ENCODE measurements around the gene CPNE8. TPM values are rescaled to one million over a fixed set of nuclear protein-coding genes. Genes with fewer than 3 reads are reported as not detected.

CPNE8 gene
- total RNA-seq, 1 experiment from 2014 or later, result not detected

GRCh38 chr12:38878986-38879385 lies 26.4 kb downstream of the CPNE8 start:
- DNase-seq, result no peak
- Histone ChIP-seq H3K27me3 (ENCODE audit: low read length) (no peaks in the 10 kb centered on the region), H3K4me2 (ENCODE audit: low read depth, low read length, poor library complexity, severe bottlenecking) (no peak overlapping the region), H3K36me3 (ENCODE audit: insufficient read depth, low read length) (no peaks in the 10 kb centered on the region), H3K79me2 (ENCODE audit: low read length) (no peaks in the 10 kb centered on the region), H3K4me3 (ENCODE audit: low read length) (no peak overlapping the region), H3K4me1 (ENCODE audit: low read length) (no peaks in the 10 kb centered on the region), H3K27ac (ENCODE audit: low read length) (no peak overlapping the region), H3K9ac (ENCODE audit: low read length) (no peak overlapping the region), H3K9me2 (replicated peaks; ENCODE audit: insufficient read depth, low read length) (no peaks in the 10 kb centered on the region), H2AFZ (ENCODE audit: low read length) (no peak overlapping the region), H4K20me1 (ENCODE audit: insufficient read depth, low read depth, low read length) (no peaks in the 10 kb centered on the region), H3K9me3 (ENCODE audit: low read length) (no peaks in the 10 kb centered on the region; the same call in 1 of the 2 replicates)

GRCh38 chr12:38878333-38878705 lies 27.1 kb downstream of the CPNE8 start:
- no peaks in the 10 kb centered on the region for H3K36me3 ChIP-seq (ENCODE audit: insufficient read depth, low read length)
- no peak overlapping the region for H3K4me3 ChIP-seq (ENCODE audit: low read length)
- H3K4me2 ChIP-seq (ENCODE audit: low read depth, low read length, poor library complexity, severe bottlenecking), result no peak overlapping the region
- no peak overlapping the region for H2AFZ ChIP-seq (ENCODE audit: low read length)
- H3K9ac ChIP-seq (ENCODE audit: low read length), result no peak overlapping the region
- no peaks in the 10 kb centered on the region for H4K20me1 ChIP-seq (ENCODE audit: insufficient read depth, low read depth, low read length)
- H3K9me3 ChIP-seq (ENCODE audit: low read length), result no peaks in the 10 kb centered on the region; the same call in 1 of the 2 replicates
- DNase-seq, result no peak
- H3K27ac ChIP-seq (ENCODE audit: low read length), result no peak overlapping the region
- no peaks in the 10 kb centered on the region for H3K79me2 ChIP-seq (ENCODE audit: low read length)
- H3K27me3 ChIP-seq (ENCODE audit: low read length), result no peaks in the 10 kb centered on the region
- no peaks in the 10 kb centered on the region for H3K4me1 ChIP-seq (ENCODE audit: low read length)
- no peaks in the 10 kb centered on the region for H3K9me2 ChIP-seq (replicated peaks; ENCODE audit: insufficient read depth, low read length)

- no peak overlapping the region for H3K27ac ChIP-seq (ENCODE audit: low read length)
- peaks cover 5% of the 10 kb centered on the region; the same call in 1 of the 2 replicates for H3K9me3 ChIP-seq (ENCODE audit: low read length)
- H2AFZ ChIP-seq (ENCODE audit: low read length), result no peak overlapping the region
- no peaks in the 10 kb centered on the region for H3K9me2 ChIP-seq (replicated peaks; ENCODE audit: insufficient read depth, low read length)
- H3K27me3 ChIP-seq (ENCODE audit: low read length), result no peaks in the 10 kb centered on the region
- H3K9ac ChIP-seq (ENCODE audit: low read length), result no peak overlapping the region
- no peaks in the 10 kb centered on the region for H3K4me1 ChIP-seq (ENCODE audit: low read length)
- no peaks in the 10 kb centered on the region for H4K20me1 ChIP-seq (ENCODE audit: insufficient read depth, low read depth, low read length)
- no peak for DNase-seq
- no peaks in the 10 kb centered on the region for H3K79me2 ChIP-seq (ENCODE audit: low read length)
- no peak overlapping the region for H3K4me2 ChIP-seq (ENCODE audit: low read depth, low read length, poor library complexity, severe bottlenecking)
- H3K36me3 ChIP-seq (ENCODE audit: insufficient read depth, low read length), result no peaks in the 10 kb centered on the region
- H3K4me3 ChIP-seq (ENCODE audit: low read length), result no peak overlapping the region
These were observed 29.7 kb downstream of the CPNE8 start for GRCh38 chr12:38875586-38876228.

GRCh38 chr12:38872561-38872960 lies 32.8 kb downstream of the CPNE8 start:
- Histone ChIP-seq H3K4me3 (ENCODE audit: low read length) (no peak overlapping the region), H3K27me3 (ENCODE audit: low read length) (no peaks in the 10 kb centered on the region), H3K36me3 (ENCODE audit: insufficient read depth, low read length) (no peaks in the 10 kb centered on the region), H3K9me2 (replicated peaks; ENCODE audit: insufficient read depth, low read length) (no peaks in the 10 kb centered on the region), H3K4me2 (ENCODE audit: low read depth, low read length, poor library complexity, severe bottlenecking) (no peak overlapping the region), H3K27ac (ENCODE audit: low read length) (no peak overlapping the region), H3K9me3 (ENCODE audit: low read length) (peaks cover 10% of the 10 kb centered on the region; the same call in 1 of the 2 replicates), H3K79me2 (ENCODE audit: low read length) (no peaks in the 10 kb centered on the region), H2AFZ (ENCODE audit: low read length) (no peak overlapping the region), H4K20me1 (ENCODE audit: insufficient read depth, low read depth, low read length) (no peaks in the 10 kb centered on the region), H3K9ac (ENCODE audit: low read length) (no peak overlapping the region), H3K4me1 (ENCODE audit: low read length) (no peaks in the 10 kb centered on the region)
- DNase-seq, result no peak

DNA sequence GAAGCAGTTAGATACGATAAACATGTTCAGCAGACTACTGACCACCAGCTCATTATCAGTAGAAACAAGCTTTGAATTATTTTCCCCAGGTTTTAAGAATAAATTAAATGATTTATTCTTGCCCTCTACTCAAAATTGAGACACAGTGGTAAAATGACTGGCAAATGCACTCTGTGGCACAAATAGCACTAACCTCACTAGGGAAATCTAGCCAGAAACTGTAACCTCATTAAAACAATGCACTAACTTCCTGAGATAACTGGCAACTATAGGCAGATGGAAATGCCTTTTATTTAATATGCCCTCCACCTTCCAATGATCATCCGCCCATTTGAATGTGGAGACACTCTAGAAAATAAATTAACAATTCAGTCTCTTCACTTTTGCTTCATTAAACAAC lies 33.2 kb downstream of the CPNE8 start:
- Histone ChIP-seq H3K9me2 (replicated peaks; ENCODE audit: insufficient read depth, low read length) (no peaks in the 10 kb centered on the region), H2AFZ (ENCODE audit: low read length) (no peak overlapping the region), H3K27me3 (ENCODE audit: low read length) (no peaks in the 10 kb centered on the region), H3K27ac (ENCODE audit: low read length) (no peak overlapping the region), H3K4me3 (ENCODE audit: low read length) (no peak overlapping the region), H3K79me2 (ENCODE audit: low read length) (no peaks in the 10 kb centered on the region), H3K9ac (ENCODE audit: low read length) (no peak overlapping the region), H3K4me2 (ENCODE audit: low read depth, low read length, poor library complexity, severe bottlenecking) (no peak overlapping the region), H4K20me1 (ENCODE audit: insufficient read depth, low read depth, low read length) (no peaks in the 10 kb centered on the region), H3K9me3 (ENCODE audit: low read length) (peaks cover 10% of the 10 kb centered on the region; the same call in 1 of the 2 replicates), H3K36me3 (ENCODE audit: insufficient read depth, low read length) (no peaks in the 10 kb centered on the region), H3K4me1 (ENCODE audit: low read length) (no peaks in the 10 kb centered on the region)
- DNase-seq, result no peak

GRCh38 chr12:38869036-38869435 lies 36.4 kb downstream of the CPNE8 start:
- Histone ChIP-seq H3K4me2 (ENCODE audit: low read depth, low read length, poor library complexity, severe bottlenecking) (no peak overlapping the region), H3K79me2 (ENCODE audit: low read length) (no peaks in the 10 kb centered on the region), H3K36me3 (ENCODE audit: insufficient read depth, low read length) (no peaks in the 10 kb centered on the region), H3K9me2 (replicated peaks; ENCODE audit: insufficient read depth, low read length) (no peaks in the 10 kb centered on the region), H3K4me1 (ENCODE audit: low read length) (no peaks in the 10 kb centered on the region), H3K4me3 (ENCODE audit: low read length) (no peak overlapping the region), H3K27ac (ENCODE audit: low read length) (no peak overlapping the region), H3K9me3 (ENCODE audit: low read length) (peaks cover 10% of the 10 kb centered on the region; the same call in 1 of the 2 replicates), H3K27me3 (ENCODE audit: low read length) (no peaks in the 10 kb centered on the region), H3K9ac (ENCODE audit: low read length) (no peak overlapping the region), H2AFZ (ENCODE audit: low read length) (no peak overlapping the region), H4K20me1 (ENCODE audit: insufficient read depth, low read depth, low read length) (no peaks in the 10 kb centered on the region)
- no peak for DNase-seq

DNA sequence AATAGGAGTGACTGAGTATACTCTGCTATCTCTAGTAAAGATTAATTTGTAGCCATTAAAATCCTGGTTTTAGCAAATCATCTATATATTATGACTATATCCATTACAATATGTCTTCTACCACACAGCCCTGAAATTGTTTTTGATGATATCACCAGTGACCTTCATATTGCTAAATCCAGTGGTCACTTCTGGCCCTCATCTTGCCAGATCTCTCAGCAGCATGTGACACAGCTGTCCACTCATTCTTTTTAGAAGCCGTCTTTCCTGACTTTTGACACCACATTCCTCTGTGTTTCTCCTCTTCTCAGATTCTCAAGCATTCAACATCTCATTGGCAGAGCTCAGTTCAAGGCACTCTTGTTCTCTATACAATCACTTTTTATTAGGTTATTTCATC lies 54.9 kb downstream of the CPNE8 start:
- Histone ChIP-seq H3K9me3 (ENCODE audit: low read length) (peaks cover 16% of the 10 kb centered on the region), H3K27ac (ENCODE audit: low read length) (no peak overlapping the region), H3K4me3 (ENCODE audit: low read length) (no peak overlapping the region), H3K9ac (ENCODE audit: low read length) (no peak overlapping the region), H3K4me2 (ENCODE audit: low read depth, low read length, poor library complexity, severe bottlenecking) (no peak overlapping the region), H3K36me3 (ENCODE audit: insufficient read depth, low read length) (no peaks in the 10 kb centered on the region), H3K79me2 (ENCODE audit: low read length) (no peaks in the 10 kb centered on the region), H3K27me3 (ENCODE audit: low read length) (no peaks in the 10 kb centered on the region), H2AFZ (ENCODE audit: low read length) (no peak overlapping the region), H4K20me1 (ENCODE audit: insufficient read depth, low read depth, low read length) (no peaks in the 10 kb centered on the region), H3K4me1 (ENCODE audit: low read length) (no peaks in the 10 kb centered on the region), H3K9me2 (replicated peaks; ENCODE audit: insufficient read depth, low read length) (no peaks in the 10 kb centered on the region)
- DNase-seq, result no peak

GRCh38 chr12:38847247-38847646 lies 58.1 kb downstream of the CPNE8 start:
- Histone ChIP-seq H3K4me2 (ENCODE audit: low read depth, low read length, poor library complexity, severe bottlenecking) (no peak overlapping the region), H3K36me3 (ENCODE audit: insufficient read depth, low read length) (no peaks in the 10 kb centered on the region), H3K9ac (ENCODE audit: low read length) (no peak overlapping the region), H4K20me1 (ENCODE audit: insufficient read depth, low read depth, low read length) (no peaks in the 10 kb centered on the region), H3K9me2 (replicated peaks; ENCODE audit: insufficient read depth, low read length) (no peaks in the 10 kb centered on the region), H3K4me1 (ENCODE audit: low read length) (no peaks in the 10 kb centered on the region), H3K79me2 (ENCODE audit: low read length) (no peaks in the 10 kb centered on the region), H3K27ac (ENCODE audit: low read length) (no peak overlapping the region), H2AFZ (ENCODE audit: low read length) (no peak overlapping the region), H3K4me3 (ENCODE audit: low read length) (no peak overlapping the region), H3K27me3 (ENCODE audit: low read length) (no peaks in the 10 kb centered on the region), H3K9me3 (ENCODE audit: low read length) (peaks cover 6% of the 10 kb centered on the region; the same call in 1 of the 2 replicates)
- DNase-seq, result no peak
